Sigmoid colon (tissue), 7 donors: Measurements from ENCODE around the gene KLHL29. TPM values are rescaled to one million over a fixed set of nuclear protein-coding genes. Genes with fewer than 3 reads are reported as not detected.

Experiments used
- DNase-seq: peaks from one replicate; pipeline ENCODE4 v3.0.0-alpha.2; 2019
- H3K27ac ChIP-seq, 4 donors: fragments of 200-600 bp; sonication (generic); one replicate each; pipeline ENCODE4 v1.5.1; 2016 to 2019; ENCODE audit warnings: mild to moderate bottlenecking in 1 of 4
- H3K27me3 ChIP-seq, 3 donors: fragments of 200-600 bp; sonication (generic); one replicate each; pipeline ENCODE4 v1.5.1; 2019; ENCODE audit warnings: mild to moderate bottlenecking in 1 of 3
- H3K36me3 ChIP-seq, 4 donors: fragments of 200-600 bp; sonication (generic); one replicate each; pipeline ENCODE4 v1.5.1; 2016 to 2019
- H3K4me1 ChIP-seq, 4 donors: fragments of 200-600 bp; sonication (generic); one replicate each; pipeline ENCODE4 v1.5.1; 2017 to 2019
- H3K4me3 ChIP-seq, 4 donors: fragments of 200-600 bp; sonication (generic); one replicate each; pipeline ENCODE4 v1.5.1; 2017 to 2019; ENCODE audit warnings: mild to moderate bottlenecking in 2 of 4, moderate library complexity in 1 of 4
- H3K9me3 ChIP-seq, 4 donors: fragments of 200-600 bp in 3 of 4; sonication (generic) in 3 of 4; one replicate each; pipeline versions ENCODE4 v1.5.1 to v1.6.1; 2013 to 2019
- CTCF ChIP-seq, 4 experiments: fragments of 450-650 bp in 3 of 4; fragments of 200-600 bp in 1 of 4; IDR thresholded peaks; one replicate each; pipeline ENCODE4 v1.5.1; 2016 to 2019; ENCODE audit warnings: antibody characterized with exemption in 4 of 4, mild to moderate bottlenecking in 3 of 4, moderate library complexity in 2 of 4
- EP300 ChIP-seq, 4 donors: sonication (generic); formaldehyde crosslinking; IDR thresholded peaks; one replicate each; pipeline ENCODE4 v1.6.1; 2017; ENCODE audit warnings: antibody characterized with exemption in 4 of 4
- POLR2A ChIP-seq, 2 donors: fragments of 450-650 bp; IDR thresholded peaks; one replicate each; pipeline ENCODE4 v1.6.1; 2016; ENCODE audit warnings: antibody characterized with exemption in 2 of 2, mild to moderate bottlenecking in 2 of 2, moderate library complexity in 2 of 2
- POLR2AphosphoS5 ChIP-seq, 4 donors: sonication (generic); formaldehyde crosslinking; IDR thresholded peaks; one replicate each; pipeline ENCODE4 v1.6.1; 2017; ENCODE audit warnings: antibody characterized with exemption in 4 of 4
- WGBS, 2 donors: extraction: QIAGEN DNeasy Blood & Tissue Kit; methylation state at CpG; one replicate each; pipeline ENCODE4 v1.1.7; 2013; 5-methylcytosine and 5-hydroxymethylcytosine counted together
- intact Hi-C: fragments of 100-400 bp; cut with DNase I; formaldehyde crosslinking; loops from one replicate; pipeline ENCODE4 v1.15.1; 2023
- polyA plus RNA-seq, 3 donors: library from polyadenylated mRNA; stranded (reverse); fragments of 200-250 nt; gene quantifications; one replicate each; pipeline ENCODE4 v1.2.3, GENCODE V29; 2013
- total RNA-seq, 4 donors: library from RNA; depleted of rRNA; stranded (reverse); fragments of >200 nt; gene quantifications; one replicate each; pipeline ENCODE4 v1.1.0, GENCODE V29; 2016
- donor health status: healthy with polysubstance abuse.
- donor health status: Bipolar disorder and iron deficiency.
- donor health status: healthy.

Gene KLHL29
- total and polyA plus RNA-seq, 7 donors, result 0.46 to 25.5 (median 6.3) TPM

- no peak overlapping the region for H3K4me3 ChIP-seq
- H3K36me3 ChIP-seq, result no peaks in the 10 kb centered on the region
- intact Hi-C loops, result no loop called here
Measured at GRCh38 chr2:23375448-23375847, 9.5 kb upstream of the KLHL29 start.

GRCh38 chr2:23376075-23376474 lies 8.9 kb upstream of the KLHL29 start:
- Histone ChIP-seq H3K36me3 (no peaks in the 10 kb centered on the region), H3K9me3 (peaks cover 0 to 1% (median 0%) of the 10 kb centered on the region in 4 donors), H3K27ac (no peak overlapping the region), H3K4me3 (no peak overlapping the region), H3K27me3 (no peaks in the 10 kb centered on the region), H3K4me1 (no peaks in the 10 kb centered on the region)
- WGBS, 2 donors, result 72 to 83% methylated on average over 5 of the region's 5 CpGs
- intact Hi-C loops, result no loop called here
- DNase-seq, result no peak
- TF ChIP-seq POLR2AphosphoS5 (IDR thresholded peaks at IDR 0.05), result no peak
- TF ChIP-seq POLR2A (IDR thresholded peaks at IDR 0.05), result no peak
- no peak for TF ChIP-seq CTCF (IDR thresholded peaks at IDR 0.05)
- no peak for TF ChIP-seq EP300 (IDR thresholded peaks at IDR 0.05)

More at GRCh38 chr2:23375448-23375847, 9.5 kb upstream of the KLHL29 start:
- Histone ChIP-seq H3K27me3 (no peaks in the 10 kb centered on the region), H3K9me3 (peaks cover 0 to 1% (median 0%) of the 10 kb centered on the region in 4 donors), H3K27ac (no peak overlapping the region), H3K4me1 (no peaks in the 10 kb centered on the region)
- WGBS, 2 donors, result 83 to 88% methylated on average over 3 of the region's 3 CpGs
- no peak for TF ChIP-seq EP300 (IDR thresholded peaks at IDR 0.05)
- no peak for TF ChIP-seq POLR2A (IDR thresholded peaks at IDR 0.05)
- no peak for TF ChIP-seq CTCF (IDR thresholded peaks at IDR 0.05)
- TF ChIP-seq POLR2AphosphoS5 (IDR thresholded peaks at IDR 0.05), result no peak
- DNase-seq, result no peak

GRCh38 chr2:23376972-23377371 lies 8.0 kb upstream of the KLHL29 start:
- no peak for DNase-seq
- Histone ChIP-seq H3K36me3 (no peaks in the 10 kb centered on the region), H3K27me3 (no peaks in the 10 kb centered on the region), H3K4me1 (no peaks in the 10 kb centered on the region), H3K9me3 (peaks cover 0 to 1% (median 0%) of the 10 kb centered on the region in 4 donors), H3K27ac (no peak overlapping the region), H3K4me3 (no peak overlapping the region)
- intact Hi-C loops, result no loop called here
- no peak for TF ChIP-seq CTCF (IDR thresholded peaks at IDR 0.05)
- no peak for TF ChIP-seq EP300 (IDR thresholded peaks at IDR 0.05)
- TF ChIP-seq POLR2AphosphoS5 (IDR thresholded peaks at IDR 0.05), result no peak
- no peak for TF ChIP-seq POLR2A (IDR thresholded peaks at IDR 0.05)
- WGBS, 2 donors, result 87 to 88% methylated on average over 8 of the region's 8 CpGs

GRCh38 chr2:23377771-23378170 lies 7.2 kb upstream of the KLHL29 start:
- 53 to 81% methylated on average over 4 of the region's 4 CpGs for WGBS, 2 donors
- intact Hi-C loops, result no loop called here
- DNase-seq, result no peak
- no peak for TF ChIP-seq EP300 (IDR thresholded peaks at IDR 0.05)
- no peak for TF ChIP-seq POLR2AphosphoS5 (IDR thresholded peaks at IDR 0.05)
- TF ChIP-seq POLR2A (IDR thresholded peaks at IDR 0.05), result no peak
- no peak for TF ChIP-seq CTCF (IDR thresholded peaks at IDR 0.05)
- no peak overlapping the region for H3K4me3 ChIP-seq
- H3K36me3 ChIP-seq, result no peaks in the 10 kb centered on the region
- no peaks in the 10 kb centered on the region for H3K4me1 ChIP-seq
- H3K27ac ChIP-seq, result no peak overlapping the region
- H3K27me3 ChIP-seq, result no peaks in the 10 kb centered on the region
- peaks cover 0 to 1% (median 0%) of the 10 kb centered on the region in 4 donors for H3K9me3 ChIP-seq

GRCh38 chr2:23378496-23378895 lies 6.5 kb upstream of the KLHL29 start:
- Histone ChIP-seq H3K4me3 (no peak overlapping the region), H3K27ac (no peak overlapping the region), H3K36me3 (no peaks in the 10 kb centered on the region), H3K9me3 (no peaks in the 10 kb centered on the region), H3K4me1 (no peaks in the 10 kb centered on the region), H3K27me3 (no peaks in the 10 kb centered on the region)
- TF ChIP-seq EP300 (IDR thresholded peaks at IDR 0.05) (no peak), CTCF (IDR thresholded peaks at IDR 0.05) (no peak), POLR2AphosphoS5 (IDR thresholded peaks at IDR 0.05) (no peak), POLR2A (IDR thresholded peaks at IDR 0.05) (no peak)
- WGBS, 2 donors, result 74 to 86% methylated on average over 2 of the region's 2 CpGs
- DNase-seq, result no peak
- intact Hi-C loops, result no loop called here
